BE2C (cell line): Measurements from ENCODE around the gene PATJ.

Experiments
- DNase-seq: peaks from one replicate; pipeline ENCODE4 v3.0.0-alpha.2; 2020
- H3K27me3 ChIP-seq: fragments of 250-450 bp; sonication (Bioruptor Pico); 2 replicates; pipeline ENCODE4 v1.5.1; 2020; ENCODE audit warnings: mild to moderate bottlenecking
- H3K36me3 ChIP-seq: fragments of 250-450 bp; sonication (Bioruptor Pico); 2 replicates; pipeline ENCODE4 v1.5.1; 2020; ENCODE audit warnings: mild to moderate bottlenecking
- H3K4me1 ChIP-seq: fragments of 250-450 bp; sonication (Bioruptor Pico); 2 replicates; pipeline ENCODE4 v1.5.1; 2020
- H3K4me3 ChIP-seq: 2 replicates; pipeline ENCODE4 v1.5.1; 2011; ENCODE audit warnings: low read depth, low read length
- H3K9me3 ChIP-seq: fragments of 250-450 bp; sonication (Bioruptor Pico); 2 replicates; pipeline ENCODE4 v1.5.1; 2020
- TF ChIP-seq, protein P1 (sequence below): IDR thresholded peaks from 2 replicates; pipeline ENCODE4 v1.5.1; 2012; ENCODE audit warnings: mild to moderate bottlenecking, low read depth, low read length

The PATJ gene

DNA sequence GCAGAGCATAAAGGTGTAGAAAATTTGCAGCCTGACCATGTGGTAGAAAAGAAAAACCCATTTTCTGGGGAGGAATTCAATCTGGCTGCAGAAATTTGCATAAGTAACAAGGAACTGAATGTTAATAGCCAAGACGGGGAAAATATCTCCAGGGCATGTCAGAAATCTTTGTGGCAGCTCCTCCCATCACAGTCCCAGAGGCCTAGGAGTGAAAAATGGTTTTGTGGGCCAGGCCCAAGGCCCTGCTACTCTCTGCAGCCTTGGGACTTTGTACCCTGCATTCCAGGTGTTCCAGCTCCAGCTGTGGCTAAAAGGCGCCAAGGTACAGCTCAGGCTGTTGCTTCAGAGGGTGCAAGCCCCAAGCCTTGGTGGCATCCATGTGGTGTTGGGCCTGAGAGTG is 152.9 kb downstream of the PATJ start:
- H3K27me3 ChIP-seq = no peaks in the 10 kb centered on the region
- H3K36me3 ChIP-seq = no peaks in the 10 kb centered on the region
- no peaks in the 10 kb centered on the region for H3K4me1 ChIP-seq
- H3K9me3 ChIP-seq = no peaks in the 10 kb centered on the region
- DNase-seq = no peak
- TF ChIP-seq, protein P1, sequence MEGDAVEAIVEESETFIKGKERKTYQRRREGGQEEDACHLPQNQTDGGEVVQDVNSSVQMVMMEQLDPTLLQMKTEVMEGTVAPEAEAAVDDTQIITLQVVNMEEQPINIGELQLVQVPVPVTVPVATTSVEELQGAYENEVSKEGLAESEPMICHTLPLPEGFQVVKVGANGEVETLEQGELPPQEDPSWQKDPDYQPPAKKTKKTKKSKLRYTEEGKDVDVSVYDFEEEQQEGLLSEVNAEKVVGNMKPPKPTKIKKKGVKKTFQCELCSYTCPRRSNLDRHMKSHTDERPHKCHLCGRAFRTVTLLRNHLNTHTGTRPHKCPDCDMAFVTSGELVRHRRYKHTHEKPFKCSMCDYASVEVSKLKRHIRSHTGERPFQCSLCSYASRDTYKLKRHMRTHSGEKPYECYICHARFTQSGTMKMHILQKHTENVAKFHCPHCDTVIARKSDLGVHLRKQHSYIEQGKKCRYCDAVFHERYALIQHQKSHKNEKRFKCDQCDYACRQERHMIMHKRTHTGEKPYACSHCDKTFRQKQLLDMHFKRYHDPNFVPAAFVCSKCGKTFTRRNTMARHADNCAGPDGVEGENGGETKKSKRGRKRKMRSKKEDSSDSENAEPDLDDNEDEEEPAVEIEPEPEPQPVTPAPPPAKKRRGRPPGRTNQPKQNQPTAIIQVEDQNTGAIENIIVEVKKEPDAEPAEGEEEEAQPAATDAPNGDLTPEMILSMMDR = no peak
- H3K4me3 ChIP-seq = no peak overlapping the region

DNA sequence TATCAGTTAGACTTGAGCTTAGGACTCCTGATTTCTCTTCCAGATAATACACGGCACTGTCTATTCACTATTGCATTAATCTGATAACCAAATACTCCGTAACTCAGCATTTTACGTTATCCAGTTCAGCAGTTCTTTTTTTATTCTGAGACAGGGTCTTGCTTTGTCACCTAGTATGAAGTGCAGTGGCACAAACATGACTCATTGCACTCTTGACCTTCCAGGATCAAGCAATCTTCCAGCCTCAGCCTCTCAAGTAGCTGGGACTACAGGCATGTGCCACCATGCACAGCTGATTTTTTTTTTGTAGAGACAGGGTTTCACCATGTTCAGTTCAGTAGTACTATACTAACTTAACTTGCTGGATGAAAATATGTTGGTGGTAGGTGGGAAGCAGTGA is 156.4 kb downstream of the PATJ start:
- H3K9me3 ChIP-seq = no peaks in the 10 kb centered on the region
- DNase-seq = no peak
- no peaks in the 10 kb centered on the region for H3K4me1 ChIP-seq
- TF ChIP-seq, protein P1 = no peak
- no peaks in the 10 kb centered on the region for H3K27me3 ChIP-seq
- no peaks in the 10 kb centered on the region for H3K36me3 ChIP-seq
- H3K4me3 ChIP-seq = no peak overlapping the region

DNA sequence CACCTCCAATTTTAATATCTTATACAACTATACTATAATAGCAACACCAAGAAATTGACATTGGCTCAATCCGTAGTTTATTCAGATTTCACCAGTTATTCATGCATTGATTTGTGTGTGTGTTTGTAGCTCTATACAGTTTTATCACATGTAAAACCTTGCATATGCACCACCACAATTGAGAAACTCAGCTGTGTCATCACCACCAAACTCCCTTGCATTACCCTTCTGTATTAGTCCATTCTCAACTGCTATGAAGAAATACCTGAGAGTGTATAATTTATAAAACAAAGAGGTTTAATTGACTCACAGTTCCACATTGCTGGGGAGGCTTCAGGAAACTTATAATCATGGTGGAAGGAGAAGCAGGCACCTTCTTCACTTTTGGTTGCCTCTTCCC is 162.1 kb downstream of the PATJ start:
- no peaks in the 10 kb centered on the region for H3K4me1 ChIP-seq
- DNase-seq = no peak

DNA sequence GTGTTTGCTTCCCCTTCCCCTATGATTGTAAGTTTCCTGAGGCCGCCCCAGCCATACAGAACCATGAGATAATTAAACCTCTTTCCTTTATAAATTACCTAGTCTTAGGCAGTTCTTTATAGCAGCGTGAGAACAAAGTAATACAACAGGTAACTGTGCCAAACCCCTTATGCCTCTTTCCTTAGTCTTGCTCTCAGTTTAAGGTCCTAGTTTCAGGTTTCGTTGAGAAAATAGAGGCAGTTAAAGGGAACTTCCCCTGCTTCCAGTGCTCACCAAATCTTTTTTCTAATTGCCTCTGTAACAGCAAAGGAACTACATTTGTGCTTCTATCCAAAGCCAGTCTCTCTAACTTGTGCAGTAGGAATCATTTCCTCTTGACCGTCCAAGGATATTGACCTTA is 164.8 kb downstream of the PATJ start:
- Histone ChIP-seq H3K4me1 (no peaks in the 10 kb centered on the region), H3K4me3 (no peak overlapping the region), H3K36me3 (no peaks in the 10 kb centered on the region), H3K27me3 (no peaks in the 10 kb centered on the region), H3K9me3 (no peaks in the 10 kb centered on the region)
- TF ChIP-seq, protein P1 = no peak
- DNase-seq = no peak

More for the DNA sequence above, 162.1 kb downstream of the PATJ start:
- H3K36me3 ChIP-seq = no peaks in the 10 kb centered on the region
- H3K4me3 ChIP-seq = no peak overlapping the region
- H3K27me3 ChIP-seq = no peaks in the 10 kb centered on the region
- TF ChIP-seq, protein P1 = no peak
- no peaks in the 10 kb centered on the region for H3K9me3 ChIP-seq

DNA sequence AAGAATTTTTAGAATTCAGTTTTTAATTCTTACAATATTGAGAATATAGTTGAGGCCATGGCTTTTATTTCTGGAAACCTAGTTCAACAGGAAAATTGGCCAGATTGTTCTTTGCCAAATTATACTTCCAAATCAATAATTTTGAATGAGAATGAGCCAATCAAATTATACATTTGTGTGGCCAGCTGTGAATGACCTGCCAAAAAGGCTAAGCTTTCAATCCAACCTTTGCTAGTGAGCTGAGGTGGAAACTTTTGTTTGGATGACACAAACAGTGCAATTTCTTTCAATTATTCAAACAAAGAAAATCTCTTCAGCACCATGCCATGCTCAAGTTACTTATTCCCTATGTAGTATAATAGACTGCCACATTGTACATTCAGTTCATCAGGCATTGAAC is 167.8 kb downstream of the PATJ start:
- no peaks in the 10 kb centered on the region for H3K9me3 ChIP-seq
- no peaks in the 10 kb centered on the region for H3K36me3 ChIP-seq
- no peak for DNase-seq
- H3K27me3 ChIP-seq = no peaks in the 10 kb centered on the region
- H3K4me1 ChIP-seq = no peaks in the 10 kb centered on the region
- no peak overlapping the region for H3K4me3 ChIP-seq
- TF ChIP-seq, protein P1 = no peak

DNA sequence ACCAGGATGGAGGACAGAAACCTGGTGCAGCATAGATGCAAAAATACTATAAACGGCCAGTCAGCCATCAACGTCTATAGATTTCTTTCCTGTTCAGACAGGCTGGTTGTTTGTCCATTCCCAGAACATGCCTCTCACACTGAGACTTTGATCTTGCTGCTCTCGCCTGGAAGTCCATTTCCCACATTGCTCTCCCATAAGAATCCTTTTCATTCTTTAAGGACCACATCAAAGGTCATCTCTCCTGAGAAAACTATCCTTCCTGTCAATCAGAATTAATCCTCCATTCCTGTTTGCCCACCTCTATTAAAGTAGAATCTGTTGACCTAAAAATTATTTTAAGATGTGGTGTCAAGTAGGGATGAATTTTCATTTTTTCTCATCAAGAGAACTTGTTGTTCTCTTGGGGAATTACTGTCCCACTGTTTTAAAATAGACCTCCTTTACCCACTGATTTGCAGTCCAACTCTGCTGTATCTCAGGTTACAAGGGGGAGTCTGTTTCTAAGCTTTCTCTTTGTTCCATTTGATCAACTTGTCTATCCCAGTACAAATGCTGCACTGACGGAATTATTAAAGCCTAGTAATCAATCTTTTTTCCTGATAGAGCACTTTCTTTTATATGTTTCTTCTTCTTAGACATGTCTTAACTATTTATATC is 172.7 kb downstream of the PATJ start:
- no peaks in the 10 kb centered on the region for H3K27me3 ChIP-seq
- H3K36me3 ChIP-seq = no peaks in the 10 kb centered on the region
- no peak overlapping the region for H3K4me3 ChIP-seq
- no peak for DNase-seq
- TF ChIP-seq, protein P1 = no peak
- H3K4me1 ChIP-seq = no peaks in the 10 kb centered on the region
- H3K9me3 ChIP-seq = no peaks in the 10 kb centered on the region
